ENCODE data around the gene PMVK. TPM values are rescaled to one million over a fixed set of nuclear protein-coding genes. Genes with fewer than 3 reads are reported as not detected.

PMVK gene
- total RNA-seq, 1 donor from 2014 or later: 15.6 TPM

GRCh38 chr1:154971341-154971998 lies 35.0 kb upstream of the PMVK start:
- no peaks in the 10 kb centered on the region for H3K27me3 Mint-ChIP-seq (ENCODE audit: low read depth, unreplicated experiment)
- Histone ChIP-seq H2AFZ (ENCODE audit: low read depth, low read length) (no peak overlapping the region), H3K9ac (ENCODE audit: low read length) (peak overlapping the region; percentile 91), H3K27me3 (ENCODE audit: insufficient read depth, low read length) (no peaks in the 10 kb centered on the region), H3K27ac (ENCODE audit: low read depth, low read length) (peak overlapping the region; percentile 99), H3K79me2 (ENCODE audit: insufficient read depth, low read length) (peaks cover 67% of the 10 kb centered on the region), H4K20me1 (ENCODE audit: insufficient read depth, low read length) (peaks cover 40% of the 10 kb centered on the region), H3K4me1 (ENCODE audit: insufficient read depth, low read length) (peaks cover 47% of the 10 kb centered on the region), H3K9me3 (ENCODE audit: insufficient read depth, low read depth, low read length) (no peaks in the 10 kb centered on the region), H3K4me3 (ENCODE audit: insufficient read depth, low read depth, low read length) (peak overlapping the region; percentile 77), H3K4me2 (ENCODE audit: low read length) (peak overlapping the region; percentile 94), H3K36me3 (ENCODE audit: insufficient read depth, low read length) (peaks cover 18% of the 10 kb centered on the region)
- H3K36me3 Mint-ChIP-seq (ENCODE audit: low read depth, unreplicated experiment): peaks cover 3% of the 10 kb centered on the region
- H3K4me3 Mint-ChIP-seq (ENCODE audit: unreplicated experiment): peak overlapping the region; percentile 93
- TF ChIP-seq EZH2 (IDR thresholded peaks at IDR 0.05; ENCODE audit: insufficient read depth, low read length): no peak
- TF ChIP-seq CTCF (IDR thresholded peaks at IDR 0.05; ENCODE audit: insufficient read depth, low read depth, low read length): no peak
- H3K4me1 Mint-ChIP-seq (ENCODE audit: low read depth, unreplicated experiment): peaks cover 29% of the 10 kb centered on the region
- FAIRE-seq: peak; percentile 13
- no peak for DNase-seq (ENCODE audit: low read depth)
- H3K9me3 Mint-ChIP-seq (ENCODE audit: unreplicated experiment): no peaks in the 10 kb centered on the region
- no peak overlapping the region for H3K27ac Mint-ChIP-seq (ENCODE audit: unreplicated experiment)

- Histone ChIP-seq H3K27ac (ENCODE audit: low read depth, low read length) (peak within 1 kb of the TSS; percentile 99), H3K79me2 (ENCODE audit: insufficient read depth, low read length) (peaks cover 67% of the 10 kb centered on the region), H3K4me1 (ENCODE audit: insufficient read depth, low read length) (peaks cover 43% of the 10 kb centered on the region), H3K9ac (ENCODE audit: low read length) (peak within 1 kb of the TSS; percentile 91), H3K9me3 (ENCODE audit: insufficient read depth, low read depth, low read length) (no peaks in the 10 kb centered on the region), H2AFZ (ENCODE audit: low read depth, low read length) (no peak within 1 kb of the TSS), H3K27me3 (ENCODE audit: insufficient read depth, low read length) (no peaks in the 10 kb centered on the region), H3K4me3 (ENCODE audit: insufficient read depth, low read depth, low read length) (peak within 1 kb of the TSS; percentile 77), H3K36me3 (ENCODE audit: insufficient read depth, low read length) (peaks cover 22% of the 10 kb centered on the region), H4K20me1 (ENCODE audit: insufficient read depth, low read length) (peaks cover 47% of the 10 kb centered on the region), H3K4me2 (ENCODE audit: low read length) (peak within 1 kb of the TSS; percentile 94)
- Mint-ChIP-seq H3K36me3 (ENCODE audit: low read depth, unreplicated experiment) (peaks cover 3% of the 10 kb centered on the region), H3K4me3 (ENCODE audit: unreplicated experiment) (peak within 1 kb of the TSS; percentile 93), H3K27ac (ENCODE audit: unreplicated experiment) (no peak within 1 kb of the TSS), H3K27me3 (ENCODE audit: low read depth, unreplicated experiment) (no peaks in the 10 kb centered on the region), H3K4me1 (ENCODE audit: low read depth, unreplicated experiment) (peaks cover 29% of the 10 kb centered on the region), H3K9me3 (ENCODE audit: unreplicated experiment) (no peaks in the 10 kb centered on the region)
- TF ChIP-seq EZH2 (IDR thresholded peaks at IDR 0.05; ENCODE audit: insufficient read depth, low read length): no peak
- TF ChIP-seq CTCF (IDR thresholded peaks at IDR 0.05; ENCODE audit: insufficient read depth, low read depth, low read length): no peak
- DNase-seq (ENCODE audit: low read depth) (peak; percentile 91), FAIRE-seq (no peak)
Measured at GRCh38 chr1:154970631-154971340, 34.3 kb upstream of the PMVK start, which contains the start of gene SHC1. SHC1 (minus strand) TSS chr1:154970747; CDS start chr1:154970526, 221 bp downstream.

Measured in astrocyte (in vitro differentiated cells and primary cell).